Loucy (cell line): ENCODE results near the gene BCL11A.

Experiments used
- H2AFZ ChIP-seq: fragments of 200-600 bp; sonication (generic); 2 replicates; pipeline ENCODE4 v1.6.0; 2016; ENCODE audit warnings: antibody characterized with exemption, mild to moderate bottlenecking, low read length, moderate library complexity
- H3F3A ChIP-seq: fragments of 200-600 bp; 2 replicates; pipeline ENCODE4 v1.6.0; 2016; ENCODE audit warnings: antibody characterized with exemption, low read depth, mild to moderate bottlenecking
- H3K27me3 ChIP-seq: fragments of 200-600 bp; sonication (generic); 2 replicates; pipeline ENCODE4 v1.6.1; 2014; ENCODE audit warnings: low read length, mild to moderate bottlenecking; ENCODE audit not compliant: insufficient read depth, poor library complexity, severe bottlenecking
- H3K36me3 ChIP-seq: fragments of 200-600 bp; sonication (generic); 2 replicates; pipeline ENCODE4 v1.6.1; 2016; ENCODE audit warnings: low read length; ENCODE audit not compliant: insufficient read depth
- H3K4me1 ChIP-seq: fragments of 200-600 bp; sonication (generic); 2 replicates; pipeline ENCODE4 v1.5.1; 2014; ENCODE audit warnings: low read length, mild to moderate bottlenecking; ENCODE audit not compliant: insufficient read depth, poor library complexity, severe bottlenecking
- H3K4me2 ChIP-seq: fragments of 200-600 bp; sonication (generic); 2 replicates; pipeline ENCODE4 v1.6.0; 2014; ENCODE audit warnings: antibody characterized with exemption, low read length, low read depth, mild to moderate bottlenecking; ENCODE audit not compliant: poor library complexity, severe bottlenecking
- H3K4me3 ChIP-seq: fragments of 200-600 bp; sonication (generic); 2 replicates; pipeline ENCODE4 v1.5.1; 2014; ENCODE audit warnings: low read length, mild to moderate bottlenecking, mixed read lengths; ENCODE audit not compliant: poor library complexity, severe bottlenecking
- H3K79me2 ChIP-seq: fragments of 200-600 bp; sonication (generic); 2 replicates; pipeline ENCODE4 v1.6.1; 2014; ENCODE audit warnings: low read length; ENCODE audit not compliant: insufficient read depth
- H3K9ac ChIP-seq: fragments of 200-600 bp; sonication (generic); 2 replicates; pipeline ENCODE4 v1.6.0; 2014; ENCODE audit warnings: mild to moderate bottlenecking, low read depth, low read length, moderate library complexity; ENCODE audit not compliant: poor library complexity, severe bottlenecking
- H3K9me2 ChIP-seq: fragments of 200-600 bp; sonication (generic); replicated peaks from 2 replicates; pipeline ENCODE4 v1.6.1; 2016; ENCODE audit warnings: low read depth, low read length, mixed read lengths
- H3K9me3 ChIP-seq: fragments of 200-600 bp; sonication (generic); 2 replicates; pipeline ENCODE4 v1.6.1; 2014; ENCODE audit warnings: mild to moderate bottlenecking, antibody characterized with exemption, low read length, low read depth; ENCODE audit not compliant: insufficient read depth
- H4K20me1 ChIP-seq: fragments of 200-600 bp; sonication (generic); 2 replicates; pipeline ENCODE4 v1.6.0; 2014; ENCODE audit warnings: antibody characterized with exemption, low read length, mild to moderate bottlenecking; ENCODE audit not compliant: insufficient read depth, poor library complexity, severe bottlenecking
- EZH2phosphoT487 ChIP-seq: fragments of 200-600 bp; IDR thresholded peaks from 2 replicates; pipeline ENCODE4 v1.6.1; 2018; ENCODE audit warnings: antibody characterized with exemption, mild to moderate bottlenecking, moderate library complexity, borderline replicate concordance
- TF ChIP-seq, protein P1 (sequence below): fragments of 200-600 bp; sonication (generic); conservative IDR thresholded peaks from 2 replicates; pipeline ENCODE4 v1.5.1; 2014; ENCODE audit warnings: mild to moderate bottlenecking, antibody characterized with exemption, low read length

The BCL11A gene

GRCh38 chr2:60504049-60504448 lies 49.4 kb downstream of the BCL11A start:
- H3K4me1 ChIP-seq = no peaks in the 10 kb centered on the region
- peaks cover 39% of the 10 kb centered on the region; the same call in 1 of the 2 replicates for H3K79me2 ChIP-seq
- H4K20me1 ChIP-seq = peaks cover 2% of the 10 kb centered on the region

GRCh38 chr2:60502144-60502543 lies 51.3 kb downstream of the BCL11A start:
- Histone ChIP-seq H3K79me2 (peaks cover 37% of the 10 kb centered on the region; the same call in 1 of the 2 replicates), H3K9me3 (no peaks in the 10 kb centered on the region), H3K4me1 (no peaks in the 10 kb centered on the region), H3K4me2 (no peak overlapping the region), H3K27me3 (no peaks in the 10 kb centered on the region), H3K4me3 (no peak overlapping the region), H3F3A (no peaks in the 10 kb centered on the region), H3K36me3 (peaks cover 4% of the 10 kb centered on the region; the same call in 1 of the 2 replicates), H4K20me1 (peaks cover 2% of the 10 kb centered on the region), H3K9ac (no peak overlapping the region), H3K9me2 (no peaks in the 10 kb centered on the region), H2AFZ (no peak overlapping the region)
- TF ChIP-seq EZH2phosphoT487 = no peak
- TF ChIP-seq, protein P1, sequence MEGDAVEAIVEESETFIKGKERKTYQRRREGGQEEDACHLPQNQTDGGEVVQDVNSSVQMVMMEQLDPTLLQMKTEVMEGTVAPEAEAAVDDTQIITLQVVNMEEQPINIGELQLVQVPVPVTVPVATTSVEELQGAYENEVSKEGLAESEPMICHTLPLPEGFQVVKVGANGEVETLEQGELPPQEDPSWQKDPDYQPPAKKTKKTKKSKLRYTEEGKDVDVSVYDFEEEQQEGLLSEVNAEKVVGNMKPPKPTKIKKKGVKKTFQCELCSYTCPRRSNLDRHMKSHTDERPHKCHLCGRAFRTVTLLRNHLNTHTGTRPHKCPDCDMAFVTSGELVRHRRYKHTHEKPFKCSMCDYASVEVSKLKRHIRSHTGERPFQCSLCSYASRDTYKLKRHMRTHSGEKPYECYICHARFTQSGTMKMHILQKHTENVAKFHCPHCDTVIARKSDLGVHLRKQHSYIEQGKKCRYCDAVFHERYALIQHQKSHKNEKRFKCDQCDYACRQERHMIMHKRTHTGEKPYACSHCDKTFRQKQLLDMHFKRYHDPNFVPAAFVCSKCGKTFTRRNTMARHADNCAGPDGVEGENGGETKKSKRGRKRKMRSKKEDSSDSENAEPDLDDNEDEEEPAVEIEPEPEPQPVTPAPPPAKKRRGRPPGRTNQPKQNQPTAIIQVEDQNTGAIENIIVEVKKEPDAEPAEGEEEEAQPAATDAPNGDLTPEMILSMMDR = no peak

More at GRCh38 chr2:60504049-60504448, 49.4 kb downstream of the BCL11A start:
- no peaks in the 10 kb centered on the region for H3K9me3 ChIP-seq
- no peak overlapping the region for H3K9ac ChIP-seq
- H3K36me3 ChIP-seq = peaks cover 7% of the 10 kb centered on the region; the same call in 1 of the 2 replicates
- no peak overlapping the region for H3K4me2 ChIP-seq
- H3K4me3 ChIP-seq = no peak overlapping the region
- no peaks in the 10 kb centered on the region for H3K27me3 ChIP-seq
- no peak overlapping the region for H2AFZ ChIP-seq
- H3F3A ChIP-seq = no peaks in the 10 kb centered on the region
- H3K9me2 ChIP-seq = no peaks in the 10 kb centered on the region
- TF ChIP-seq EZH2phosphoT487 = no peak
- TF ChIP-seq, protein P1 = peak; percentile 33

GRCh38 chr2:60500861-60501260 lies 52.6 kb downstream of the BCL11A start:
- H3K36me3 ChIP-seq = peaks cover 4% of the 10 kb centered on the region; the same call in 1 of the 2 replicates
- no peak overlapping the region for H3K9ac ChIP-seq

More at GRCh38 chr2:60500861-60501260, 52.6 kb downstream of the BCL11A start:
- H3K9me2 ChIP-seq = no peaks in the 10 kb centered on the region
- no peaks in the 10 kb centered on the region for H3K4me1 ChIP-seq
- H3K4me2 ChIP-seq = no peak overlapping the region
- H4K20me1 ChIP-seq = peaks cover 2% of the 10 kb centered on the region
- TF ChIP-seq EZH2phosphoT487 = no peak
- TF ChIP-seq, protein P1 = no peak
- no peak overlapping the region for H3K4me3 ChIP-seq
- H3K9me3 ChIP-seq = no peaks in the 10 kb centered on the region
- H2AFZ ChIP-seq = no peak overlapping the region
- no peaks in the 10 kb centered on the region for H3F3A ChIP-seq
- H3K27me3 ChIP-seq = no peaks in the 10 kb centered on the region
- peaks cover 27% of the 10 kb centered on the region; the same call in 1 of the 2 replicates for H3K79me2 ChIP-seq
